GM19240 (cell line): Measurements from ENCODE around the gene ZSCAN22.
A peak's percentile ranks its signal among the peaks of the same experiment; 100 is the strongest.
"Not testable (repeated sequence)": the region's sequence is repeated elsewhere in the genome, so short reads cannot be mapped to it uniquely, and the experiment has no call there.

Experiments used
- DNase-seq: peaks from one replicate; pipeline ENCODE4 v3.0.0; 2011; ENCODE audit warnings: low spot score; ENCODE audit not compliant: insufficient read length

ZSCAN22 gene

GRCh38 chr19:58317476-58318072, 9.2 kb upstream of the ZSCAN22 start:
- no peak for DNase-seq

GRCh38 chr19:58318297-58318696, 8.5 kb upstream of the ZSCAN22 start:
- no peak for DNase-seq

- no peak for DNase-seq
Measured at GRCh38 chr19:58319241-58319640, 7.6 kb upstream of the ZSCAN22 start.

- DNase-seq: no peak
Measured at GRCh38 chr19:58325311-58326022, 1.3 kb upstream of the ZSCAN22 start.

GRCh38 chr19:58326501-58326913, 287 bp upstream of the ZSCAN22 start:
- no peak for DNase-seq

GRCh38 chr19:58328999-58329398, 2.2 kb downstream of the ZSCAN22 start:
- no peak for DNase-seq

GRCh38 chr19:58330458-58330857, 3.7 kb downstream of the ZSCAN22 start:
- no peak for DNase-seq

- no peak for DNase-seq
Measured at GRCh38 chr19:58332697-58333096, 5.9 kb downstream of the ZSCAN22 start.

- DNase-seq: no peak
Measured at GRCh38 chr19:58334691-58335249, 8.0 kb downstream of the ZSCAN22 start.

GRCh38 chr19:58335630-58336029, 8.8 kb downstream of the ZSCAN22 start:
- DNase-seq: no peak

GRCh38 chr19:58336216-58336615, 9.4 kb downstream of the ZSCAN22 start:
- DNase-seq: no peak

- no peak for DNase-seq
Measured at GRCh38 chr19:58336820-58337219, 10.0 kb downstream of the ZSCAN22 start.

- DNase-seq: no peak
Measured at GRCh38 chr19:58338336-58338735, 11.5 kb downstream of the ZSCAN22 start.

GRCh38 chr19:58338825-58339558, 12.2 kb downstream of the ZSCAN22 start:
- DNase-seq: no peak

- DNase-seq: no peak
Measured at GRCh38 chr19:58345558-58345957, 18.8 kb downstream of the ZSCAN22 start.

- DNase-seq: peak; percentile 93
Measured at GRCh38 chr19:58346961-58347929, 20.5 kb downstream of the ZSCAN22 start.

- not testable (repeated sequence) for DNase-seq
Measured at GRCh38 chr19:58348080-58348479, 21.3 kb downstream of the ZSCAN22 start.

GRCh38 chr19:58349590-58349989, 22.8 kb downstream of the ZSCAN22 start:
- no peak for DNase-seq

GRCh38 chr19:58350001-58350861, 23.4 kb downstream of the ZSCAN22 start:
- DNase-seq: no peak
